SK-N-SH treated with all-trans-retinoic acid at 6 μM for 48 hours (cell line): Measurements from ENCODE around the gene STK11IP.

ENCODE experiments used
- ATAC-seq: fragments of 200-7000 bp; cut with Tn5 transposase; 3 replicates; pipeline ENCODE4 v1.9.1; 2020; ENCODE audit warnings: mild to moderate bottlenecking, moderate library complexity
- ARNTL ChIP-seq: fragments of 450-650 bp; formaldehyde crosslinking; IDR thresholded peaks from 2 replicates; pipeline ENCODE4 v1.5.0; 2020; ENCODE audit warnings: low read depth, mild to moderate bottlenecking, moderate library complexity, borderline replicate concordance
- BACH2 ChIP-seq: fragments of 250-450 bp; sonication (Bioruptor Pico); IDR thresholded peaks from 2 replicates; pipeline ENCODE4 v1.9.0; 2021; ENCODE audit warnings: mild to moderate bottlenecking, borderline replicate concordance
- CSDC2 ChIP-seq: fragments of 250-450 bp; sonication (Bioruptor Pico); IDR thresholded peaks from 2 replicates; pipeline ENCODE4 v1.5.0; 2020; ENCODE audit warnings: mild to moderate bottlenecking, moderate library complexity
- ESRRG ChIP-seq: fragments of 250-450 bp; sonication (Bioruptor Pico); IDR thresholded peaks from 2 replicates; pipeline ENCODE4 v1.6.1; 2021; ENCODE audit warnings: mild to moderate bottlenecking
- GLIS3 ChIP-seq: fragments of 250-450 bp; sonication (Bioruptor Pico); IDR thresholded peaks from 2 replicates; pipeline ENCODE4 v1.5.0; 2020; ENCODE audit warnings: mild to moderate bottlenecking, moderate library complexity
- ISL1 ChIP-seq: fragments of 250-450 bp; sonication (Bioruptor Pico); IDR thresholded peaks from 2 replicates; pipeline ENCODE4 v2.1.2; 2022; ENCODE audit warnings: mild to moderate bottlenecking, moderate library complexity
- OSR1 ChIP-seq: fragments of 250-450 bp; sonication (Bioruptor Pico); IDR thresholded peaks from 2 replicates; pipeline ENCODE4 v1.8.0; 2022; ENCODE audit warnings: moderate library complexity, mild to moderate bottlenecking, inconsistent platforms
- PPARA ChIP-seq: fragments of 250-450 bp; sonication (Bioruptor Pico); IDR thresholded peaks from 2 replicates; pipeline ENCODE4 v1.5.0; 2020; ENCODE audit warnings: mild to moderate bottlenecking, borderline replicate concordance
- RARB ChIP-seq: fragments of 250-450 bp; sonication (Bioruptor Pico); IDR thresholded peaks from 2 replicates; pipeline ENCODE4 v1.8.0; 2021; ENCODE audit warnings: mild to moderate bottlenecking, moderate library complexity
- SNAI2 ChIP-seq: fragments of 250-450 bp; sonication (Bioruptor Pico); IDR thresholded peaks from 2 replicates; pipeline ENCODE4 v1.5.0; 2020; ENCODE audit warnings: mild to moderate bottlenecking, moderate library complexity
- TCF4 ChIP-seq: fragments of 250-450 bp; sonication (Bioruptor Pico); IDR thresholded peaks from 2 replicates; pipeline ENCODE4 v1.8.0; 2021; ENCODE audit warnings: mild to moderate bottlenecking, moderate library complexity, borderline replicate concordance
- TOX ChIP-seq: fragments of 250-450 bp; sonication (Bioruptor Pico); IDR thresholded peaks from 2 replicates; pipeline ENCODE4 v1.8.0; 2021; ENCODE audit warnings: mild to moderate bottlenecking, moderate library complexity, borderline replicate concordance
- ZC3H10 ChIP-seq: fragments of 250-450 bp; sonication (Bioruptor Pico); IDR thresholded peaks from 2 replicates; pipeline ENCODE4 v1.5.1; 2021; ENCODE audit warnings: mild to moderate bottlenecking, moderate library complexity
- ZFP3 ChIP-seq: fragments of 250-450 bp; sonication (Bioruptor Pico); IDR thresholded peaks from 2 replicates; pipeline ENCODE4 v1.5.0; 2020; ENCODE audit warnings: mild to moderate bottlenecking, moderate library complexity
- ZFP30 ChIP-seq: fragments of 450-650 bp; formaldehyde crosslinking; IDR thresholded peaks from 2 replicates; pipeline ENCODE4 v1.5.0; 2022; ENCODE audit warnings: mild to moderate bottlenecking, moderate library complexity
- ZNF565 ChIP-seq: fragments of 450-650 bp; formaldehyde crosslinking; conservative IDR thresholded peaks from 2 replicates; pipeline ENCODE4 v1.5.0; 2020; ENCODE audit warnings: low read depth, mild to moderate bottlenecking, moderate library complexity
- ZNF70 ChIP-seq: fragments of 450-650 bp; formaldehyde crosslinking; IDR thresholded peaks from 2 replicates; pipeline ENCODE4 v1.5.0; 2020; ENCODE audit warnings: mild to moderate bottlenecking, moderate library complexity
- ZNF8 ChIP-seq: fragments of 450-650 bp; formaldehyde crosslinking; IDR thresholded peaks from 2 replicates; pipeline ENCODE4 v1.5.0; 2020; ENCODE audit warnings: mild to moderate bottlenecking, moderate library complexity
- TF ChIP-seq, protein P1 (sequence below): fragments of 250-450 bp; sonication (Bioruptor Pico); IDR thresholded peaks from 2 replicates; pipeline ENCODE4 v1.8.0; 2021; ENCODE audit warnings: low read depth, mild to moderate bottlenecking, moderate library complexity, borderline replicate concordance
- TF ChIP-seq, protein P2 (sequence below): fragments of 250-450 bp; sonication (Bioruptor Pico); IDR thresholded peaks from 2 replicates; pipeline ENCODE4 v1.5.1; 2020; ENCODE audit warnings: low read depth, mild to moderate bottlenecking, moderate library complexity

The STK11IP gene

DNA sequence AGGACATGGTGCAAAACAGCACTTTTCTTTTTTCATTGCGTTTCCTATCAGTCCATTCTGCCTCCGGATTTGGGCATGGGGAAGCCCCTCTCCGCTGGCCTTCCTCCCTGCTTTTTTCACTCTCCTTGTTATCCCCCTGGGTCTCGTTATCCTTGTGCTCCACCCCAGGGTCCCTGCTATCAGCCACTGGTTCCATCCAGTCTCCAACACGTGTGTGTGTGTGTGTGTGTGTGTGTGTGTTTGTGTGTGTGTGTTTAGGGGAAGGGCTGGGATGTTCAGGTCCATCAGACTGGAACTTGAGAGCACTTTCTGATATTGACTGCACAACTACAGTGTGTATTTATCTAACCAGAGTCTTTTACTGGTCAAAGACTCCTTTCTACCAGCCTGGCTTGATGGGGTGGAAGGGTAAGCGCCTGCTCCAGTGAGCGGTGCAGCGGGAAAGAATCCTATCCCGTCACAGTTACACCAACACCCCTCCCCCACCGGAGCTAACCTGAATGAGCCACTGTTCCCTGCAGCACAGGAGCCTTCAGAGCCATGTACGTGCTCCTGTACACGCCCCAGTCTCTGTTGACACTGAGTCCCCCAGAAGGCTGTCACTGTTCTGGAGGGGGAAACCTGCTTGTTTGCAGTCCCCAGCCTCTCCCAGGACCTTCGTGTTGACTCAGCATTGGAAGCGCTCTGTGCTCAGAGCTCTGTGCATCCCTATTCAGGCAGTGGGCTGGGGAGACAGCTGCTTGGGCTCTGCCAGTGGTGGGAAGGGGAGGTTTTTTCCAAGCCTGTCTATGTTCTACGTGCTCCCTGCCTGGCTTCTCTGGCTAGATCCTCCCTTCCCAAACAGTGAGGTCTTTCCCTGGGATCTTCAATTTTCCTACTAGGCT lies 20.9 kb upstream of the STK11IP start:
- no peak; the same call in 2 of the 3 replicates for ATAC-seq
- no peak for TF ChIP-seq ARNTL (CRISPR knock-in tag)

DNA sequence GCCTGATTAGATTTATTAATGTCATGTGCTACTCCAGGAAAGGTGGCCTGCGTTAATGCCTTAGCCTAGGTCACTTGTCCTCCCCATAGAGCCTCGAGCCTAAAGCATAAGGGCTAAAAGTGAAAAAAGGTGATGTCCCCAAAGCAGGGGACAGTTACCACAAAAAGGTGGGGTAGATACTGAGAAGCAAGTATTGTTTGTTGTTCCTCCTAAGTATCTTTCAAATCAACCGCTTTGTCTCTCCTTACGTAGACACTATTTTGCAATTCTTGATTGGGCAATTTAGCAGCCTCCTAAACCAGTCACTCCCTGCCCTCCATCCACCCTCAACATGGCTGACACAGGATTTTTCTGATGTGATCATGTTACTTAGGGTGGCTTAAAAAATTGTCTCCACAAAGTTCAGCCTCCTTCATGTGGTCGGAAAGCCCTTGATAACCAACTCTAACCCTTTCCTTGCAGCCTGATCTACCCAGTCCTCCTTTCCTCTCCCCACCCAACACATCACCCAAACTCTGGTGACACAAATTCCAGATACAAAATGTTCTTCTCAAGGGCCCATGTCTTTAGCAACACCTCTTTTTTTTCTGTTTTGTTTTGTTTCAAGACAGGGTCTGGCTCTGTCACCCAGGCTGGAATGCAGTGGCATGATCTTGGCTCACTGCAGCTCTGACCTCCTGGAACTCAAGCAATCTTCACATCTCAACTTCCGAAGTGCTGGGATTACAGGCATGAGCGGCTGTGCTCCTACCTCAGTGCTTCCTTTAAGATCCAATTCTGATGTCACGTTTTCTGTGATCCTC lies 18.6 kb upstream of the STK11IP start:
- TF ChIP-seq OSR1 (CRISPR knock-in tag), result no peak
- no peak for TF ChIP-seq GLIS3
- no peak for TF ChIP-seq BACH2 (CRISPR knock-in tag)
- TF ChIP-seq TCF4, result no peak
- TF ChIP-seq ZNF70 (CRISPR knock-in tag), result no peak
- no peak for TF ChIP-seq ZC3H10 (CRISPR knock-in tag)
- TF ChIP-seq ZNF8, result no peak
- TF ChIP-seq SNAI2 (CRISPR knock-in tag), result no peak
- TF ChIP-seq ZFP30, result no peak
- no peak for ATAC-seq

DNA sequence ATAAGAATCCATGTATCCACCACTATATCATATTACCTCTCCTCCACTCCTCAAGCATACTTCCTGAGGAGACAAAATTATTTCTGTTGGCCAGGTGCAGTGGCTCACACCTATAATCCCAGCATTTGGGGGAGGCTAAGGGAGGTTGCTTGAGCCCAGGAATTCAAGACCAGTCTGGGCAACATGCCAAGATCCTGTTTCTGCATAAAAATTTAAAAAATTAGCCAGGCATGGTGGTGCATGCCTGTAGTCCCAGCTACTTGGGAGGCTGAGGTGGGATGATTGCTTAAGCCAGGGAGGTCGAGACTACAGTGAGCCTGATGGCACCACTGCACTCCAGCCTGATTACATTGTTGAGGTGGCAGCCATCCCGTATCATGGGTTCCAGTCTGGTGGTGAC lies 16.3 kb upstream of the STK11IP start:
- TF ChIP-seq, protein P1, sequence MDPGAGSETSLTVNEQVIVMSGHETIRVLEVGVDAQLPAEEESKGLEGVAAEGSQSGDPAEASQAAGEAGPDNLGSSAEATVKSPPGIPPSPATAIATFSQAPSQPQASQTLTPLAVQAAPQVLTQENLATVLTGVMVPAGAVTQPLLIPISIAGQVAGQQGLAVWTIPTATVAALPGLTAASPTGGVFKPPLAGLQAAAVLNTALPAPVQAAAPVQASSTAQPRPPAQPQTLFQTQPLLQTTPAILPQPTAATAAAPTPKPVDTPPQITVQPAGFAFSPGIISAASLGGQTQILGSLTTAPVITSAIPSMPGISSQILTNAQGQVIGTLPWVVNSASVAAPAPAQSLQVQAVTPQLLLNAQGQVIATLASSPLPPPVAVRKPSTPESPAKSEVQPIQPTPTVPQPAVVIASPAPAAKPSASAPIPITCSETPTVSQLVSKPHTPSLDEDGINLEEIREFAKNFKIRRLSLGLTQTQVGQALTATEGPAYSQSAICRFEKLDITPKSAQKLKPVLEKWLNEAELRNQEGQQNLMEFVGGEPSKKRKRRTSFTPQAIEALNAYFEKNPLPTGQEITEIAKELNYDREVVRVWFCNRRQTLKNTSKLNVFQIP (CRISPR knock-in tag), result no peak
- TF ChIP-seq ARNTL (CRISPR knock-in tag), result no peak
- TF ChIP-seq ZNF565, result no peak
- TF ChIP-seq TCF4, result no peak
- no peak for TF ChIP-seq GLIS3
- TF ChIP-seq, protein P2, sequence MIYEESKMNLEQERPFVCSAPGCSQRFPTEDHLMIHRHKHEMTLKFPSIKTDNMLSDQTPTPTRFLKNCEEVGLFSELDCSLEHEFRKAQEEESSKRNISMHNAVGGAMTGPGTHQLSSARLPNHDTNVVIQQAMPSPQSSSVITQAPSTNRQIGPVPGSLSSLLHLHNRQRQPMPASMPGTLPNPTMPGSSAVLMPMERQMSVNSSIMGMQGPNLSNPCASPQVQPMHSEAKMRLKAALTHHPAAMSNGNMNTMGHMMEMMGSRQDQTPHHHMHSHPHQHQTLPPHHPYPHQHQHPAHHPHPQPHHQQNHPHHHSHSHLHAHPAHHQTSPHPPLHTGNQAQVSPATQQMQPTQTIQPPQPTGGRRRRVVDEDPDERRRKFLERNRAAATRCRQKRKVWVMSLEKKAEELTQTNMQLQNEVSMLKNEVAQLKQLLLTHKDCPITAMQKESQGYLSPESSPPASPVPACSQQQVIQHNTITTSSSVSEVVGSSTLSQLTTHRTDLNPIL, result no peak
- no peak for TF ChIP-seq RARB (CRISPR knock-in tag)
- no peak for ATAC-seq

DNA sequence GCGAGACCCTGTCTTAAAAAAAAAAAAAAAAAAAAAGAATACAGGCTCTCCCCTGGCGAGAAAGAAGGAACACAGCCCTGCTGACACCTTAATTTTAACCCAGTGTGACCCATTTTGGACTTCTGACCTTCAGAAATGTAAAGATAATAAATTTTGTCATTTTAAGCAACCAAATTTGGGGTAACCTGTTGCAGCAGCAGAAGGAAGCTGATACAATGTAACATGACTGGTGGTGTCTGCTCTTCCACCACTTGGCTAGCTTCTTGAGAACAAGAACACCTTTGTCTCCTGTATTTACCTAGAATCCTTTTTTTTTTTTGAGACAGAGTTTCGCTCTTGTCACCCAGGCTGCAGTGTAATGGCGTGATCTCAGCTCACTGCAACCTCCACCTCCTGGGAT lies 6.6 kb upstream of the STK11IP start:
- no peak for ATAC-seq
- no peak for TF ChIP-seq ISL1 (CRISPR knock-in tag)
- no peak for TF ChIP-seq TOX
- no peak for TF ChIP-seq ZC3H10 (CRISPR knock-in tag)
- TF ChIP-seq ZNF565, result no peak
- TF ChIP-seq, protein P1 (CRISPR knock-in tag), result no peak
- no peak for TF ChIP-seq PPARA
- TF ChIP-seq GLIS3, result no peak
- no peak for TF ChIP-seq TCF4
- TF ChIP-seq ZNF70 (CRISPR knock-in tag), result no peak
- no peak for TF ChIP-seq CSDC2 (CRISPR knock-in tag)
- TF ChIP-seq, protein P2, result no peak
- TF ChIP-seq ZFP3 (CRISPR knock-in tag), result no peak
- no peak for TF ChIP-seq ESRRG

DNA sequence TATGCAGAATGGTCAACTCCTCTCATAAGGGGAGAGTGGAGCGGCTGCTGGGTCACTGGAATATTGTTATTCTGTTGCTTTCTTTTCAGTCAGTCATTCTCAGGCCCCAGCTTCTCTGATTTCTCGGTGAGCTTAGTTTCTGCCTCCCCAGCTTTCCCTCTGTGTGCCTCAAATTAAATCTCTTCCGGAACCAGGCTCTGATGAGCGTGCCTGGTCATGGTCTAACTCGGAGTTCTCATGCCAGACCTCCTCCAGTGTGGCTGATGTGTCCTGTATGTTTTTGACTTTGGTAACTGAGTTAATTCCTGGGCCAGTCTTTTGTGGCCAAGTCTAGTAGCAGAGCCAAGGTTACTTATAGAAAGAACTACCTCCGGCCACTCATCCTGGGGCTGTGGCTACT lies 4.9 kb upstream of the STK11IP start:
- no peak for TF ChIP-seq OSR1 (CRISPR knock-in tag)
- TF ChIP-seq ZNF8, result no peak
- no peak for TF ChIP-seq ESRRG
- TF ChIP-seq SNAI2 (CRISPR knock-in tag), result no peak
- no peak for TF ChIP-seq ZC3H10 (CRISPR knock-in tag)
- no peak for TF ChIP-seq TCF4
- TF ChIP-seq BACH2 (CRISPR knock-in tag), result no peak
- TF ChIP-seq, all 23 proteins: peak for 0
- ATAC-seq, result no peak
